Epithelial cell of esophagus (primary cell): ENCODE results near the gene GOSR1.
"Not testable (repeated sequence)": the region's sequence is repeated elsewhere in the genome, so short reads cannot be mapped to it uniquely, and the experiment has no call there.

Experiments
- DNase-seq: peaks from one replicate; pipeline ENCODE4 v3.0.0; 2010; ENCODE audit warnings: low read depth
- H3K4me3 ChIP-seq: 2 replicates; pipeline ENCODE4 v1.5.1; 2011; ENCODE audit warnings: mild to moderate bottlenecking, low read length, control low read depth
- TF ChIP-seq, protein P1 (sequence below): IDR thresholded peaks from 2 replicates; pipeline ENCODE4 v1.5.1; 2011; ENCODE audit warnings: low read depth, mild to moderate bottlenecking, low read length, control low read depth, inconsistent platforms; ENCODE audit not compliant: insufficient read depth; ENCODE audit errors: missing control alignments

The GOSR1 gene

DNA sequence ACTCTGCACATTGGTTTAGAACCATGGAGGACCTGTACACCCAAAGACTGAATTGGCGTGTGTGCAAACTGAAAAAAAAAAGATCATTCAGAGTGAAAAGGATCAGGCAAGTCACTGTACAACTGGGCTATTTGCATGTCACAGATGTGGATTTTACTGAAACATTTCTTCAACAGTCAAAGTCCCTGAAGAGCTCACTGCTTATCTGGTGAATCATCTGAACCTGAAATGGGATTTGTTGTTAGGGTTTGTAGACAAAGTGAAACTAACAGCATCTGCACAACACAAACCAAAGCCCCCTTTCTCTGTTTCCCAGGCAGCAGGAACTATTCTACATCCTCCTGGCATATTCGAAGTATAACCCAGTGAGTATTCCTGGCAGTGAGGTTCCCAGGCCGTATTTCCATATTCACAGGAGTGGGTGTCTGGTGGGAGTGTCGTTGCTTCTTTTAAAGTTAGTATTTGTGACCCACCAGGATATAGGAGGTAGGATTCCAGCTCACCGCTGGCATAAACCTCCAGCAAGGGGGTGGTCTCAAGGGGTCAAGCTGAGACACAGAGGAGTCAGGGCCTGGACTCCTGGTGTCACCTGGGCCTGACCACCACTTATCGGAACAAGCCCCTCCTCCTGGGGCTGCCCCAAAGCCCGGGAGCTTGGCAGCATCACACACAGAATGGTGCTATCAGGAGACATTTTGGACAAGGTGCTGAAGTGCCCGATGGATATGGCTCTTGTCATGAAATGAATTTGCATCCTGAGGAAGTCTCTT lies 80.9 kb downstream of the GOSR1 start:
- no peak for DNase-seq

DNA sequence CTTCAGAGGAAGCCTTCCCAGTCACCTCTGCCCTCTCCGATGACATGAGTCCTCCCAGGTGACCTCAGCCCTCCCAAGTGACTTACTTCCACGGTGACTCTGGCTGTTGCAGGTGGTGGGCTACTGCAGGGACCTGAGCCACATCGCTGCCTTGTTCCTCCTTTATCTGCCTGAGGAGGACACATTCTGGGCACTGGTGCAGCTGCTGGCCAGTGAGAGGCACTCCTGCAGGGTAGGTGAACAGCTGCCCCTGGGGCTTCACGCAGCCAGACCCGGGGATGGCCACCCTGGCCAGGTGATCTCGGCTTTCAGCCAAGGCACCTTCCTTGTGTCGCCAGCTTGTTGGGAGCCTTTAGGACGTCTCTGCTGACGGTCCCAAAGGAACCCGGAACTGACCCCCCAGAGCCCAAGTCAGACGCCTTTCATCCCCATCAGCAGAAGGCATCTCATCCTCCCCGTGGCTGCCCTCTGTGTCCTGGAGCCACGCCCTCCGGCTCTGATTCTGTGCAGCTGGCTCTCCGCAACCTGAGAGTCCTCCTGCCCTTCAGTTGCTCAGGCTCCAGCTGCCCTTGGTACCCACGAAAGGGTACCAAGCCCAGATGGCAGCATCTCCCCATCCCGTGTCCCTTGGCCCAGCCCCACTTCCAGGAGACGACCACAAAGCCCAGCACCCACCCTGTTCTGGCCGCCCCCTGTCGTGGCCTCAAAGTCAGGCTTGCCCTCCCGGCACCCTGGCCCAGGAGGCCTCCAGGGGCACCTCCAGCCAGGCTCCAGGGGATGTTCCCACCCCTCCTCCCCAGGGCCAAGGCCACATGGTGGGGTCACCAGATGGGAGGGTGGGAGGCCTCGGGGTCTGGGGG lies 81.7 kb downstream of the GOSR1 start:
- no peak overlapping the region for H3K4me3 ChIP-seq
- DNase-seq = no peak
- TF ChIP-seq, protein P1, sequence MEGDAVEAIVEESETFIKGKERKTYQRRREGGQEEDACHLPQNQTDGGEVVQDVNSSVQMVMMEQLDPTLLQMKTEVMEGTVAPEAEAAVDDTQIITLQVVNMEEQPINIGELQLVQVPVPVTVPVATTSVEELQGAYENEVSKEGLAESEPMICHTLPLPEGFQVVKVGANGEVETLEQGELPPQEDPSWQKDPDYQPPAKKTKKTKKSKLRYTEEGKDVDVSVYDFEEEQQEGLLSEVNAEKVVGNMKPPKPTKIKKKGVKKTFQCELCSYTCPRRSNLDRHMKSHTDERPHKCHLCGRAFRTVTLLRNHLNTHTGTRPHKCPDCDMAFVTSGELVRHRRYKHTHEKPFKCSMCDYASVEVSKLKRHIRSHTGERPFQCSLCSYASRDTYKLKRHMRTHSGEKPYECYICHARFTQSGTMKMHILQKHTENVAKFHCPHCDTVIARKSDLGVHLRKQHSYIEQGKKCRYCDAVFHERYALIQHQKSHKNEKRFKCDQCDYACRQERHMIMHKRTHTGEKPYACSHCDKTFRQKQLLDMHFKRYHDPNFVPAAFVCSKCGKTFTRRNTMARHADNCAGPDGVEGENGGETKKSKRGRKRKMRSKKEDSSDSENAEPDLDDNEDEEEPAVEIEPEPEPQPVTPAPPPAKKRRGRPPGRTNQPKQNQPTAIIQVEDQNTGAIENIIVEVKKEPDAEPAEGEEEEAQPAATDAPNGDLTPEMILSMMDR = no peak

More for the DNA sequence above, 80.9 kb downstream of the GOSR1 start:
- H3K4me3 ChIP-seq = no peak overlapping the region
- TF ChIP-seq, protein P1 = no peak

DNA sequence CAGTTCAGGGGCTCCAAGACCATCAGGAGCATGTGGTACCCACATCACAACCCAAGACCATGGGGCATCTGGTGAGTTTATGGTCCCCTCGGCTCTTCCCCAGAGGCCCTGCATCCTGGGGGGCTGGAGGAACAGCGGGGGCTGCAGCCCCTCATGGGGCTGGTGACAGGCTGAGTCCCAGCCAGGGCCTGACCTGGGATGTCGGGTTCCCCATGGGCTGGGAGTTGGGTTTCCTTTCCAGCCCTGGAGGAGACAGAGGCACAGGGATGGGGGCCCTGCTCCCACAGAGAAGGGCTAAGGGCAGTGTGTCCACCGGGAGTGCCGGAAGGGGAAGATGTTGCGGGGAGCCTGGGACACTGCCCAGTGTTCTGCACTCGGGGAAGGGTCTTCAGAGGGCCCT lies 82.4 kb downstream of the GOSR1 start:
- no peak overlapping the region for H3K4me3 ChIP-seq
- TF ChIP-seq, protein P1 = no peak
- no peak for DNase-seq

DNA sequence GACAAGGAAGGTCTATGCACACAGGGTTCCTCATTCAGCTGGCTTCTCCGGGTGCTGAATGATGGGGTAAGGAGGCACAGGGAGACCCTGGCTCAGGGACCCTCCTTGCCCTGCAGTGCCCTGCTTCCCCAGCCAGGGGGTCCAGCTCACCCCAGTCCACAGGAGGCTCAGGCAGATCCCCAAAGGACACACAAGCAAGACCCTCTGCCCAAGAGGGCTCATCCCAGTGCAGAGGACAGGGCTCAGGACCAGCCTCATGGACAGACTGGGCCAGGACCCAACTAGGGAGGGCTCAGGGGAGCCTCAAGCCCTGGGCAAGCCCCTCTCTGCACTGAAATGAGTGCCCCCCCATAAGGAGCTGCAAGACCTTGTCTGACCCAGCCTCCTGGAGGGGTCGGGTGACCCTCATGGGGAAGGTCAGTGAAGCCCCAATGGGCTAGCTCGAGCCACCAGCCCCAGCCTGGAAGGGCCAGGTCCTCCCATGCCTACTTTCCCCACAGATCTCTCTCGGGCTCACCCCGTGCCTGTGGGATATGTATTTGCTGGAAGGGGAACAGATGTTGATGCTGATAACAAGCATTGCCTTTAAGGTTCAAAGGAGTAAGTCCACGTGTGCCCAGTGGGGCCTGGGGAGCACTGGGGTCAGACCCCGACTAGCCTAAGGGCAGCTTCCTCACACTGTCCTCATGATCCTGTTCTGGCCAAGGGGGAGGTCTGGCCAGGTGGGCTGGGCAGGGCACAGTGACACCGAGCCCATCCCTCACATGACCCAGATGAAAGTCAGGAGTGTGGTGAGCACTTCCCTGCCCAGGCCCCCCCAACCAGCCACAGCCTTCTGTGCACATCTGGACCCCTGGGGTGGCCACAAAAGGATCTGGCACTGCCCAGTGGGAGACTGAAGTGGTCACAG lies 83.2 kb downstream of the GOSR1 start:
- H3K4me3 ChIP-seq, DNase-seq: not testable (repeated sequence)

DNA sequence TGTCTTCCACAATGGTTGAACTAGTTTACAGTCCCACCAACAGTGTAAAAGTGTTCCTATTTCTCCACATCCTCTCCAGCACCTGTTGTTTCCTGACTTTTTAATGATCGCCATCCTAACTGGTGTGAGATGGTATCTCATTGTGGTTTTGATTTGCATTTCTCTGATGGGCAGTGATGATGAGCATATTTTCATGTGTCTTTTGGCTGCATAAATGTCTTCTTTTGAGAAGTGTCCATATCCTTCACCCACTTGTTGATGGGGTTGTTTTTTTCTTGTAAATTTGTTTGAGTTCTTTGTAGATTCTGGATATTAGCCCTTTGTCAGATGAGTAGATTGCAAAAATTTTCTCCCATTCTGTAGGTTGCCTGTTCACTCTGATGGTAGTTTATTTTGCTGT lies 84.6 kb downstream of the GOSR1 start:
- not testable (repeated sequence) for DNase-seq, H3K4me3 ChIP-seq

DNA sequence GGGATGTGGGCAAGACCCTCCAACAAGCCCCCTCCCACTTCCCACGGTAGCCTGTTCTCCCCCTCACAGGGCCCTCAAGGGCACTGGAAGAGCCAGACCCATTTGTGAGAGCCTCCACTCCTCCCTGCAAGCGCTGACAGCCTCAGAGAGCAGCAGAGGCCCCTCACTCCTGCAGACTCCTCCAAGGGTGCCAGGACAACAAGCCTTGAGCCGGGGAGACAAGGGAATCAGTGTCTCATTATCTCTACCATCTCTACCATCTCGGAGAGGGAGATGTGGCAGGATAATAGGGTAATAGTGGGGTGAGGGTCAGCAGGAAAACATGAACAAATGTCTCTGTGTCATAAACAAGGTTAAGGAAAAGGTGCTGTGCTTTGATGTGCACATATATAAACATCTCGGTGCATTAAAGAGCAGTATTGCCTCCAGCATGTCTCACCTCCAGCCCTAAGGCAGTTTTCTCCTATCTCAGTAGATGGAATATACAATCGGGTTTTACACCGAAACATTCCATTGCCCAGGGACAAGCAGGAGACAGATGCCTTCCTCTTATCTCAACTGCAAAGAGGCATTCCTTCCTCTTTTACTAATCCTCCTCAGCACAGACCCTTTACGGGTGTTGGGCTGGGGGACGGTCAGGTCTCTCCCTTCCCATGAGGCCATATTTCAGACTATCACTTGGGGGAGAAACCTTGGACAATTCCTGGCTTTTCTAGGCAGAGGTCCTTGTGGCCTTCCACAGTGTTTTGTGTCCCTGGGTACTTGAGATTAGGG lies 86.1 kb downstream of the GOSR1 start:
- DNase-seq, H3K4me3 ChIP-seq: not testable (repeated sequence)

DNA sequence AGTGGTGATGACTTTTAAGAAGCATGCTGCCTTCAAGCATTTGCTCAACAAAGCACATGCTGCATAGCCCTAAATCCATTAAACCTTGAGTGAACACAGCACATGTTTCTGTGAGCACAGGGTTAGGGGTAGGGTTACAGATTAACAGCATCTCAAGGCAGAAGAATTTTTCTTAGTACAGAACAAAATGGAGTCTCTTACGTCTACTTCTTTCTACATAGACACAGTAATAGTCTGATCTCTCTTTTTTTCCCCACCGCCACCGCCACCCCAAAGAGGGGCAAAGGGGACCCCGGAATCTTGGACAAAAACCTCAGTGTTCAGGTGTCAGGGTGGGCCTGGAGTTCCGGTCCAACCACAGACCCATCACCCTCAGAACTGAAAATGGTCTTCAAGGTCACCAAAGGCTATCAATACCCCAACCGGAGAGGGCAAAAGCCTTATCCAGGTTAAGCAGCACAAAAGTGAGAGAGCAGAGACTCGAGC lies 86.7 kb downstream of the GOSR1 start:
- not testable (repeated sequence) for H3K4me3 ChIP-seq, DNase-seq

DNA sequence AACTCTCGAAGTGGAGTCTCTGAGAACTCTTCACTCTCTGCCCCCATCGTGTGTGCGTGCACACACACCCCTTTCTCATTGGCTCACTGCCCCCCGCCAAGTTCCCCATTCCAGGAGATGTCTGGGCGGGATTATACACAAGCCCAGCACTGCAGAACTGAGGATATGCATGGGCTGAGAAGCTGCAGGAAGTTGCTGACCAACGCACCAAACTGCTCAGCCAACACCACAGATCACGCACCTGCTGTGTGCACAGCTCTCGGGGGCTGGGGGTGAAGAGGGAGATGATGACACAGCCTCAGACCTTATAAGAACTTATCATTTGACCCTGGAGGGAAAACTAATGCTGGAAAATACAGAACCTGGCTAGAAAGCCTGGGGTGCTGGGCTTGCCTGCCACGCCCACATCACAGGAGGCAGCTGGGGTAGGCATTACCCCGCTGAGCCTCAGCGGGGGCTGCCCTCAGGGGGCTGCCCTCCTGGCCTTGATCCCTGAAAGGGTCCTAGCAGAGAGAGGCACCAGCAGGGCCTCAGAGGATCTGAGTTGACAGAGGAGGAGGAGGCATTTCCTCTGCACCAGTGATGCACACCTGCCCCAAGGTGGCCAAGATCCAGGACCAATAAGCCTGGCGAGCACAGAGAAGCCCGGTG lies 87.3 kb downstream of the GOSR1 start:
- not testable (repeated sequence) for DNase-seq, H3K4me3 ChIP-seq
